HEK293T (cell line): ENCODE results near the gene PDE2A.

Source experiments
- CTCF ChIA-PET: fragments of 350-600 bp; formaldehyde crosslinking; extraction: SDS; loops from one replicate; lab custom pipeline; 2021; ENCODE audit warnings: antibody characterized with exemption, inconsistent platforms; lab: Yijun Ruan, JAX
- POLR2A ChIA-PET: fragments of 350-600 bp; formaldehyde crosslinking; extraction: SDS; loops from one replicate; lab custom pipeline; 2020; ENCODE audit warnings: antibody characterized with exemption, inconsistent platforms; lab: Yijun Ruan, JAX
- DNase-seq: peaks from one replicate; pipeline ENCODE4 v3.0.0; 2012; ENCODE audit warnings: mixed read lengths; ENCODE audit errors: extremely low spot score
- ARNT ChIP-seq: fragments of 450-650 bp; IDR thresholded peaks from 2 replicates; pipeline ENCODE4 v1.6.1; 2017; ENCODE audit warnings: mild to moderate bottlenecking
- BHLHE40 ChIP-seq: fragments of 450-650 bp; IDR thresholded peaks from 2 replicates; pipeline ENCODE4 v1.6.1; 2016; ENCODE audit warnings: mild to moderate bottlenecking, moderate library complexity, borderline replicate concordance
- CTBP1 ChIP-seq: fragments of 450-650 bp; IDR thresholded peaks from 2 replicates; pipeline ENCODE4 v1.6.1; 2016; ENCODE audit warnings: borderline replicate concordance
- ELF4 ChIP-seq: fragments of 450-650 bp; IDR thresholded peaks from 2 replicates; pipeline ENCODE4 v1.6.1; 2017; ENCODE audit warnings: antibody characterized with exemption
- FOXA1 ChIP-seq: fragments of 450-650 bp; IDR thresholded peaks from 2 replicates; pipeline ENCODE4 v1.6.1; 2016; ENCODE audit warnings: mild to moderate bottlenecking
- FOXK2 ChIP-seq: fragments of 450-650 bp; IDR thresholded peaks from 2 replicates; pipeline ENCODE4 v1.6.1; 2016; ENCODE audit warnings: mild to moderate bottlenecking
- FOXM1 ChIP-seq: fragments of 450-650 bp; IDR thresholded peaks from 2 replicates; pipeline ENCODE4 v1.6.1; 2017; ENCODE audit warnings: mild to moderate bottlenecking, borderline replicate concordance
- HDGF ChIP-seq: fragments of 450-650 bp; IDR thresholded peaks from 2 replicates; pipeline ENCODE4 v1.6.1; 2017; ENCODE audit warnings: antibody characterized with exemption, borderline replicate concordance
- L3MBTL2 ChIP-seq: fragments of 450-650 bp; conservative IDR thresholded peaks from 2 replicates; pipeline ENCODE4 v1.6.1; 2016; ENCODE audit warnings: mild to moderate bottlenecking
- LEF1 ChIP-seq: fragments of 450-650 bp; IDR thresholded peaks from 2 replicates; pipeline ENCODE4 v1.6.1; 2017; ENCODE audit warnings: mild to moderate bottlenecking, borderline replicate concordance
- NFRKB ChIP-seq: fragments of 450-650 bp; IDR thresholded peaks from 2 replicates; pipeline ENCODE4 v1.6.1; 2016; ENCODE audit warnings: mild to moderate bottlenecking, moderate library complexity
- PKNOX1 ChIP-seq: fragments of 450-650 bp; IDR thresholded peaks from 2 replicates; pipeline ENCODE4 v1.6.1; 2016
- SP1 ChIP-seq: fragments of 450-650 bp; IDR thresholded peaks from 2 replicates; pipeline ENCODE4 v1.6.1; 2017
- SUZ12 ChIP-seq: fragments of 450-650 bp; IDR thresholded peaks from 2 replicates; pipeline ENCODE4 v1.6.1; 2016; ENCODE audit warnings: mild to moderate bottlenecking
- TARDBP ChIP-seq: fragments of 450-650 bp; IDR thresholded peaks from 2 replicates; pipeline ENCODE4 v1.6.1; 2016
- ZNF384 ChIP-seq: fragments of 450-650 bp; IDR thresholded peaks from 2 replicates; pipeline ENCODE4 v1.6.1; 2016

The PDE2A gene

GRCh38 chr11:72655014-72655413 lies 19.2 kb downstream of the PDE2A start:
- no peak for DNase-seq
- TF ChIP-seq SUZ12 (no peak), LEF1 (no peak)
- ChIA-PET POLR2A (no interaction called here), CTCF (no interaction called here)

- ChIA-PET POLR2A (no interaction called here), CTCF (no interaction called here)
- no peak for TF ChIP-seq LEF1
- TF ChIP-seq ELF4: no peak
- no peak for TF ChIP-seq TARDBP
- TF ChIP-seq FOXK2: no peak
- no peak for TF ChIP-seq L3MBTL2
- TF ChIP-seq ARNT: no peak
- TF ChIP-seq HDGF: no peak
- TF ChIP-seq FOXM1: no peak
- no peak for TF ChIP-seq SP1
- no peak for TF ChIP-seq FOXA1
- no peak for TF ChIP-seq NFRKB
- no peak for TF ChIP-seq PKNOX1
- no peak for TF ChIP-seq ZNF384
- no peak for TF ChIP-seq BHLHE40
- TF ChIP-seq CTBP1: no peak
- TF ChIP-seq SUZ12: no peak
- DNase-seq: no peak
Observed at GRCh38 chr11:72653649-72654048, 20.6 kb downstream of the PDE2A start.

- CTCF ChIA-PET: interaction anchor here (1.0 kb wide), 1 partner anchor 63 kb away, joined by 3 read pairs; no protein-coding TSS in a partner anchor
- TF ChIP-seq L3MBTL2: no peak
- no peak for TF ChIP-seq FOXK2
- no peak for TF ChIP-seq FOXA1
- no peak for TF ChIP-seq ELF4
- no peak for TF ChIP-seq FOXM1
- TF ChIP-seq ARNT: no peak
- TF ChIP-seq HDGF: no peak
- TF ChIP-seq LEF1: no peak
- no peak for TF ChIP-seq ZNF384
- TF ChIP-seq NFRKB: no peak
- no peak for TF ChIP-seq CTBP1
- no peak for TF ChIP-seq BHLHE40
- no peak for TF ChIP-seq TARDBP
- TF ChIP-seq SP1: no peak
- POLR2A ChIA-PET: no interaction called here
- DNase-seq: no peak
Observed at GRCh38 chr11:72652873-72653630, 21.2 kb downstream of the PDE2A start.

- TF ChIP-seq CTBP1 (no peak), PKNOX1 (no peak), ELF4 (no peak), BHLHE40 (no peak), L3MBTL2 (no peak), HDGF (no peak), NFRKB (no peak), ARNT (no peak), ZNF384 (no peak), FOXM1 (no peak), LEF1 (no peak), SUZ12 (no peak), TARDBP (no peak), FOXA1 (no peak)
- POLR2A ChIA-PET: no interaction called here
- CTCF ChIA-PET: interaction anchor here (1.0 kb wide), 1 partner anchor 62 kb away, joined by 3 read pairs; no protein-coding TSS in a partner anchor
- no peak for DNase-seq
Observed at GRCh38 chr11:72652133-72652532, 22.1 kb downstream of the PDE2A start.

- TF ChIP-seq PKNOX1 (no peak), LEF1 (no peak), NFRKB (no peak), SP1 (no peak), FOXM1 (no peak), ARNT (no peak)
- ChIA-PET POLR2A (no interaction called here), CTCF (no interaction called here)
- DNase-seq: no peak
Observed at GRCh38 chr11:72649215-72649976, 24.8 kb downstream of the PDE2A start.
